ENCODE data around the gene KCNQ2. TPM values are rescaled to one million over a fixed set of nuclear protein-coding genes. Genes with fewer than 3 reads are reported as not detected.

KCNQ2 gene
- total RNA-seq, 1 experiment from 2014 or later: not detected

- CTCF ChIA-PET: no interaction called here
Observed at GRCh38 chr20:63435552-63435951, 36.9 kb downstream of the KCNQ2 start.

GRCh38 chr20:63434599-63435378, 37.7 kb downstream of the KCNQ2 start:
- no peak overlapping the region for H3K4me3 ChIP-seq
- H3K27me3 ChIP-seq (ENCODE audit: insufficient read depth, low read depth): peaks cover 44% of the 10 kb centered on the region
- no peak overlapping the region for H2AFZ ChIP-seq
- no peaks in the 10 kb centered on the region for H3K9me3 ChIP-seq (ENCODE audit: insufficient read depth, low read depth)
- peak; percentile 52 to 77 for DNase-seq
- no peaks in the 10 kb centered on the region for H3K4me1 ChIP-seq (replicated peaks; ENCODE audit: insufficient read depth)
- H3K27ac ChIP-seq: no peak overlapping the region
- no TSS peak for BruUV-seq (replicated peaks)
- H3K4me2 ChIP-seq: no peak overlapping the region
- TF ChIP-seq CTCF (conservative IDR thresholded peaks at IDR 0.05) (peak; percentile 98), EZH2 (IDR thresholded peaks at IDR 0.05; ENCODE audit: low read depth) (no peak)
- intact Hi-C loops (cut with micrococcal nuclease; ENCODE audit: unreplicated experiment): loop anchor here (5.0 kb wide), 2 partner anchors 538 to 623 kb away; no protein-coding TSS in a partner anchor
- peaks cover 15% of the 10 kb centered on the region; the same call in 1 of the 2 replicates for H3F3A ChIP-seq (ENCODE audit: insufficient read depth, low read depth)
- H3K36me3 ChIP-seq (ENCODE audit: low read depth): no peaks in the 10 kb centered on the region
- ChIA-PET POLR2A (ENCODE audit: unreplicated experiment) (no interaction called here), CTCF (no interaction called here)
- no peaks in the 10 kb centered on the region for H3K79me2 ChIP-seq (ENCODE audit: low read depth)
- H3K9me2 ChIP-seq (ENCODE audit: insufficient read depth): no peaks in the 10 kb centered on the region
- no peaks in the 10 kb centered on the region; the same call in 1 of the 2 replicates for H4K20me1 ChIP-seq (ENCODE audit: insufficient read depth)

More at GRCh38 chr20:63435552-63435951, 36.9 kb downstream of the KCNQ2 start:
- no peaks in the 10 kb centered on the region for H3K79me2 ChIP-seq (ENCODE audit: low read depth)
- no peak for TF ChIP-seq EZH2 (IDR thresholded peaks at IDR 0.05; ENCODE audit: low read depth)
- TF ChIP-seq CTCF (conservative IDR thresholded peaks at IDR 0.05): no peak
- H3K9me3 ChIP-seq (ENCODE audit: insufficient read depth, low read depth): no peaks in the 10 kb centered on the region
- H2AFZ ChIP-seq: no peak overlapping the region
- H3K4me1 ChIP-seq (replicated peaks; ENCODE audit: insufficient read depth): no peaks in the 10 kb centered on the region
- H3K4me2 ChIP-seq: no peak overlapping the region
- H3K36me3 ChIP-seq (ENCODE audit: low read depth): no peaks in the 10 kb centered on the region
- DNase-seq: no peak
- H4K20me1 ChIP-seq (ENCODE audit: insufficient read depth): no peaks in the 10 kb centered on the region
- H3K9me2 ChIP-seq (ENCODE audit: insufficient read depth): no peaks in the 10 kb centered on the region
- POLR2A ChIA-PET (ENCODE audit: unreplicated experiment): no interaction called here
- BruUV-seq (replicated peaks): no TSS peak
- H3F3A ChIP-seq (ENCODE audit: insufficient read depth, low read depth): peaks cover 15% of the 10 kb centered on the region; the same call in 1 of the 2 replicates
- intact Hi-C loops (cut with micrococcal nuclease; ENCODE audit: unreplicated experiment): loop anchor here (5.0 kb wide), 2 partner anchors 537 to 622 kb away; no protein-coding TSS in a partner anchor
- no peak overlapping the region for H3K27ac ChIP-seq
- no peak overlapping the region for H3K4me3 ChIP-seq
- peaks cover 44% of the 10 kb centered on the region for H3K27me3 ChIP-seq (ENCODE audit: insufficient read depth, low read depth)

GRCh38 chr20:63433756-63434531, 38.5 kb downstream of the KCNQ2 start:
- no peak overlapping the region for H2AFZ ChIP-seq
- H3K27me3 ChIP-seq (ENCODE audit: insufficient read depth, low read depth): peaks cover 44% of the 10 kb centered on the region
- H4K20me1 ChIP-seq (ENCODE audit: insufficient read depth): no peaks in the 10 kb centered on the region; the same call in 1 of the 2 replicates
- H3K4me1 ChIP-seq (replicated peaks; ENCODE audit: insufficient read depth): no peaks in the 10 kb centered on the region
- no peaks in the 10 kb centered on the region for H3K9me3 ChIP-seq (ENCODE audit: insufficient read depth, low read depth)
- CTCF ChIA-PET: no interaction called here
- no peak overlapping the region for H3K4me3 ChIP-seq
- H3K4me2 ChIP-seq: no peak overlapping the region
- TF ChIP-seq EZH2 (IDR thresholded peaks at IDR 0.05; ENCODE audit: low read depth): no peak
- no peak for TF ChIP-seq CTCF (conservative IDR thresholded peaks at IDR 0.05)
- POLR2A ChIA-PET (ENCODE audit: unreplicated experiment): no interaction called here
- peaks cover 15% of the 10 kb centered on the region; the same call in 1 of the 2 replicates for H3F3A ChIP-seq (ENCODE audit: insufficient read depth, low read depth)
- H3K79me2 ChIP-seq (ENCODE audit: low read depth): no peaks in the 10 kb centered on the region
- H3K36me3 ChIP-seq (ENCODE audit: low read depth): no peaks in the 10 kb centered on the region
- no TSS peak for BruUV-seq (replicated peaks)
- no peaks in the 10 kb centered on the region for H3K9me2 ChIP-seq (ENCODE audit: insufficient read depth)
- no peak overlapping the region for H3K27ac ChIP-seq
- DNase-seq: no peak
- intact Hi-C loops (cut with micrococcal nuclease; ENCODE audit: unreplicated experiment): no loop called here
